DND-41 (cell line): ENCODE measurements around the gene RNU2-1.

Experiments
- CTCF ChIP-seq: IDR thresholded peaks from 2 replicates; pipeline ENCODE4 v1.5.1; 2012; ENCODE audit warnings: borderline replicate concordance, low read length, moderate library complexity, mild to moderate bottlenecking; ENCODE audit not compliant: poor library complexity, severe bottlenecking; ENCODE audit errors: extremely low read depth
- EZH2 ChIP-seq: IDR thresholded peaks from 3 replicates; pipeline ENCODE4 v1.6.1; 2012; ENCODE audit warnings: borderline replicate concordance, low read depth, mild to moderate bottlenecking, moderate library complexity, low read length, inconsistent platforms; ENCODE audit not compliant: severe bottlenecking

- TF ChIP-seq CTCF = peak; percentile 20
- TF ChIP-seq EZH2 = no peak
These were observed 33.6 kb downstream of the RNU2-1 start for GRCh38 chr17:43200127-43200526.
